Left ventricle myocardium inferior (tissue), 1 donor: ENCODE results near the gene ETNK1. TPM values are rescaled to one million over a fixed set of nuclear protein-coding genes. Genes with fewer than 3 reads are reported as not detected.

Experiments used
- DNase-seq: peaks from one replicate; pipeline ENCODE4 v3.0.0-alpha.2; 2020
- H3K27ac ChIP-seq: fragments of 200-600 bp; replicated peaks from 2 replicates; pipeline ENCODE4 v1.8.0; 2021
- H3K27me3 ChIP-seq: fragments of 200-600 bp; 2 replicates; pipeline ENCODE4 v1.8.0; 2021; ENCODE audit warnings: low read depth
- H3K36me3 ChIP-seq: fragments of 200-600 bp; 2 replicates; pipeline ENCODE4 v1.8.0; 2021
- H3K4me1 ChIP-seq: fragments of 200-600 bp; 2 replicates; pipeline ENCODE4 v1.8.0; 2021
- H3K4me3 ChIP-seq: fragments of 200-600 bp; 2 replicates; pipeline ENCODE4 v1.8.0; 2021; ENCODE audit warnings: mild to moderate bottlenecking, moderate library complexity
- H3K9me3 ChIP-seq: fragments of 200-600 bp; replicated peaks from 2 replicates; pipeline ENCODE4 v1.8.0; 2021
- intact Hi-C: fragments of 100-400 bp; cut with micrococcal nuclease; formaldehyde crosslinking; loops from one replicate; pipeline ENCODE4 v1.11.0; 2022
- total RNA-seq: library from RNA; stranded (reverse); fragmentation: NEBNext Ultra II Directional; extraction: Animal tissue kit (Norgen Biotek cat#: 25700); gene quantifications from one replicate; pipeline ENCODE4 v1.2.1, GENCODE V29; 2021
- TF ChIP-seq, protein P1 (sequence below): fragments of 200-600 bp; IDR thresholded peaks from 2 replicates; pipeline ENCODE4 v1.8.0; 2021; ENCODE audit warnings: antibody characterized with exemption, mild to moderate bottlenecking, borderline replicate concordance
- donor health status: DM: no; HTN: yes; CAD: no; lungs with severe emphysema.

ETNK1 gene
- total RNA-seq, 1 donor from 2014 or later = 13.9 TPM

DNA sequence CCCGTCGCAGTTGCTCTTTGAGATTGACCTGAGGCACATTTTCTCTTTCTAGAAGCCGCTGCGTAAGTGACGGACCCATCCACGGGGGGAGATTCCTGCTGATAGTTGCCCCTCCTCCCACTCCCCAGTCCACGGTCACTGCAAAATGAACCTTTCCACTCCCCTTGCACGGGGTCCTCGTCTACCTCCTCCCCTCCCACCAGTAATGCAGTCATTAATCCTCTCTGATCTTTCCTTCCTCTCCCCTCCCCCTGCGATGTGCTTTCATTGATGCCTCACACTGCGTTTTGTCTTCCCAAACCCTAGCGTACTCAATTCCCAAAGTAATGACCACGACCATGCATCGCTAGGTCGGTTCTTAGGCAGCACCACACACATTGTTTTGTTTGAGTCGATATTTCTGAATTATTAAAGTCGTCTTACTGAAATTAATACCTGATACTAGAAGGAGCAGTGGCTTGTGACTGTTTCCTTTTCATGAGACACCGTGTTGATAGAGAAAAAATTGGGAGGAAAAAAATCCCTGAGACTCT lies 857 bp downstream of the ETNK1 start:
- intact Hi-C loops = loop anchor here (5.0 kb wide), 1 partner anchor 84 kb away; the partner anchor contains the start of gene C2CD5
- no peaks in the 10 kb centered on the region for H3K27me3 ChIP-seq
- peak overlapping the region; percentile 95 for H3K27ac ChIP-seq
- H3K36me3 ChIP-seq = no peaks in the 10 kb centered on the region
- H3K4me1 ChIP-seq = peaks cover 62% of the 10 kb centered on the region
- no peaks in the 10 kb centered on the region for H3K9me3 ChIP-seq
- peak; percentile 14 for DNase-seq
- TF ChIP-seq, protein P1, sequence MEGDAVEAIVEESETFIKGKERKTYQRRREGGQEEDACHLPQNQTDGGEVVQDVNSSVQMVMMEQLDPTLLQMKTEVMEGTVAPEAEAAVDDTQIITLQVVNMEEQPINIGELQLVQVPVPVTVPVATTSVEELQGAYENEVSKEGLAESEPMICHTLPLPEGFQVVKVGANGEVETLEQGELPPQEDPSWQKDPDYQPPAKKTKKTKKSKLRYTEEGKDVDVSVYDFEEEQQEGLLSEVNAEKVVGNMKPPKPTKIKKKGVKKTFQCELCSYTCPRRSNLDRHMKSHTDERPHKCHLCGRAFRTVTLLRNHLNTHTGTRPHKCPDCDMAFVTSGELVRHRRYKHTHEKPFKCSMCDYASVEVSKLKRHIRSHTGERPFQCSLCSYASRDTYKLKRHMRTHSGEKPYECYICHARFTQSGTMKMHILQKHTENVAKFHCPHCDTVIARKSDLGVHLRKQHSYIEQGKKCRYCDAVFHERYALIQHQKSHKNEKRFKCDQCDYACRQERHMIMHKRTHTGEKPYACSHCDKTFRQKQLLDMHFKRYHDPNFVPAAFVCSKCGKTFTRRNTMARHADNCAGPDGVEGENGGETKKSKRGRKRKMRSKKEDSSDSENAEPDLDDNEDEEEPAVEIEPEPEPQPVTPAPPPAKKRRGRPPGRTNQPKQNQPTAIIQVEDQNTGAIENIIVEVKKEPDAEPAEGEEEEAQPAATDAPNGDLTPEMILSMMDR = no peak
- H3K4me3 ChIP-seq = peak overlapping the region; percentile 94

DNA sequence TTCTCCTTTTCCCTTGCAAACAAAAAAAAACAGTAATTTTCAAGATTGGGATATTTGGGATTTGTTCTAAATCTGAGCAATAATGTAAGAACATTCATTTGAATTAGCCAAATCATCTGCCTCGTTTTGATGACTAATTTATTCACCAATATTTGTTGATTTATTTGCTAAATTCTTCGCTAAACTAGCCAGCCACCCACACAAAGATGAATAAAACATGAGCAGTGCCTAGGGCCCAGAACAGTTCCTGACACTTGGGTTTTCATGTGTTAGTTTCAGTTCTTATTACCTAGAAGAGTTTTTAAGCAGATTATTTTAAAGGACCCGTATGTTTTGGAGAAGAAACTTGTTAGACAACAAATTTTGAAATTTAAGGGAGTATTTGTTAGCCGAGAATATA lies 1.4 kb downstream of the ETNK1 start:
- no peak for DNase-seq
- intact Hi-C loops = loop anchor here (5.0 kb wide), 1 partner anchor 84 kb away; the partner anchor contains the start of gene C2CD5
- TF ChIP-seq, protein P1 = no peak
- Histone ChIP-seq H3K4me3 (peak overlapping the region; percentile 94), H3K27me3 (no peaks in the 10 kb centered on the region), H3K4me1 (peaks cover 63% of the 10 kb centered on the region), H3K9me3 (no peaks in the 10 kb centered on the region), H3K36me3 (no peaks in the 10 kb centered on the region), H3K27ac (peak overlapping the region; percentile 95)

DNA sequence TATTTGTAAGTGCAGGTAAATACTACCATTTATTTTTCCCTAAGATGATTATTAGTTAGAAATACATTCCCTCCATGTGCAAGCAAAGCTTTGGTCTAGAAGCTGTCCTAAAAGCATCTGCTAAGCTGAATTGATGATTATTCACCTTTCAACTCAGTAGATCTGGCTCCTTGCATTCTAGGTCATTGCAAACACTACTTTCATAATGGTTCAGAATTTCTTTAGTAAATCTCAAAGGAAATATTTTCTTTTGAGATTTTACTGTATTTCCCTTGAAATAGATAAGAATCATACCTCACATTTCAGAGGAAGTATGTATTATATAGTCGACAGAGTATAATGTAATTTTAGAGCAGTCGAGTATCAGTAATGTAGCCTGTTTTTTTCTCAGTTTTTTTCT lies 2.4 kb downstream of the ETNK1 start:
- peak overlapping the region; percentile 95 for H3K27ac ChIP-seq
- peaks cover 72% of the 10 kb centered on the region for H3K4me1 ChIP-seq
- TF ChIP-seq, protein P1 = no peak
- peak overlapping the region; percentile 94 for H3K4me3 ChIP-seq
- H3K27me3 ChIP-seq = no peaks in the 10 kb centered on the region
- no peaks in the 10 kb centered on the region for H3K9me3 ChIP-seq
- DNase-seq = no peak
- intact Hi-C loops = loop anchor here (5.0 kb wide), 1 partner anchor 85 kb away; the partner anchor contains the start of gene C2CD5
- H3K36me3 ChIP-seq = no peaks in the 10 kb centered on the region

DNA sequence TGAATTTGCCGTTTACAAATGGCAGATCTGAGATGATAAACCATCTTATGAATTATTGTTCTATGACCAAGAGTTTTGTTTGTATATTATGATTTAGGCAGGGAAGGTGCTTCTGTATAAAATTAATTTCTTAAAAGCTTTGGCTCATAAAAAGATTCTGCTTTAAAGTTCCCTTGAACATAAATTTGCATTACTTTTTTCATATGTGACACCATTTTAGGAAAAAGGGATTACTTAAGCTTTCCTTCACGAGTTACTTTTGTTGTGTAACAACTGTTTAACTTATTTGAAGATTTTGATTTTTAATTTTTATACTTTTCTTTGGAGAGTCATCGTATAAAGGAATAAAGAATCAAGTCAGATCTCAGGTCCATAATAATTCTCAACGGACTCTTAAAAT lies 3.3 kb downstream of the ETNK1 start:
- TF ChIP-seq, protein P1 = no peak
- no peaks in the 10 kb centered on the region for H3K9me3 ChIP-seq
- DNase-seq = no peak
- intact Hi-C loops = loop anchor here (5.0 kb wide), 1 partner anchor 86 kb away; the partner anchor contains the start of gene C2CD5
- no peaks in the 10 kb centered on the region for H3K27me3 ChIP-seq
- no peak overlapping the region for H3K27ac ChIP-seq
- no peaks in the 10 kb centered on the region for H3K36me3 ChIP-seq
- peaks cover 75% of the 10 kb centered on the region for H3K4me1 ChIP-seq
- H3K4me3 ChIP-seq = peak overlapping the region; percentile 94

DNA sequence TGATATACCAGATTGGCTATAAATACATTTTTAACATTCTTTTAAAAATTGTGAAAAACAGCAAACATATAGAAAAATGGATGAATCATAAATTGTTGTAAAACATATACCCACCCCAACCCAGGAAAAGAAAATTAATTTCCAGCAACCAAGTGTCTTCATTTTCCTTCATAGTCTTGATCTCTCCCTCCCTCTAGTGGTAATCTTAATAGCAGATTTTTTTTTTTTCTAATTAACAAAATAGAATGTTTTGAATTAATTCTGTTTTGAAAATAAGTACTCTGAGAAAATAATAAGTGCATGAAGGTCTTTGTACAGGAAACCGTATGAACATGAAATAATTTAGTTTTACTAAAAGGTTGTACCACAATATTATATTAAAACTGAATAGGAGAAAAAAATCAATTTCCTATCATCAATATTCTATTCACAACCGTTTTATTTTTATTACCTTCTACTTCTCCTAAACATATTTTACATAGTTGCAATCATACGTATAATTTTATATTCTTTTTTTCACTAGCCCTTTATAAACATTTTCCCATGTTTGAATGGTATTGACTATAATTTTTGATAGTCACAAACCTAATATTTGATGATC lies 7.0 kb downstream of the ETNK1 start:
- Histone ChIP-seq H3K4me3 (no peak overlapping the region), H3K27ac (no peak overlapping the region), H3K4me1 (peaks cover 74% of the 10 kb centered on the region), H3K27me3 (no peaks in the 10 kb centered on the region), H3K36me3 (no peaks in the 10 kb centered on the region), H3K9me3 (no peaks in the 10 kb centered on the region)
- TF ChIP-seq, protein P1 = peak; percentile 73
- intact Hi-C loops = no loop called here
- DNase-seq = no peak
